GM23338 (cell line): ENCODE measurements around the gene PLEK. TPM values are rescaled to one million over a fixed set of nuclear protein-coding genes. Genes with fewer than 3 reads are reported as not detected.

Experiments
- ATAC-seq: fragments of 200-7000 bp; cut with Tn5 transposase; 3 replicates; pipeline ENCODE4 v1.9.1; 2020
- DNase-seq: peaks from one replicate; pipeline ENCODE4 v3.0.0-alpha.2; 2015; ENCODE audit warnings: low spot score
- H2AFZ ChIP-seq: fragments of 200-600 bp; sonication (generic); 2 replicates; pipeline ENCODE4 v1.8.0; 2016; ENCODE audit warnings: antibody characterized with exemption, mild to moderate bottlenecking, moderate library complexity
- H3F3A ChIP-seq: fragments of 200-600 bp; sonication (generic); replicated peaks from 2 replicates; pipeline ENCODE4 v1.8.0; 2017; ENCODE audit warnings: antibody characterized with exemption, mixed run types, low read depth
- H3K27ac ChIP-seq: fragments of 200-600 bp; sonication (generic); 2 replicates; pipeline ENCODE4 v1.6.1; 2016; ENCODE audit warnings: low read depth
- H3K27me3 ChIP-seq: fragments of 200-600 bp; sonication (generic); 2 replicates; pipeline ENCODE4 v1.8.0; 2016; ENCODE audit warnings: mild to moderate bottlenecking, mixed run types, moderate library complexity; ENCODE audit not compliant: insufficient read depth
- H3K36me3 ChIP-seq: fragments of 200-600 bp; sonication (generic); 2 replicates; pipeline ENCODE4 v1.8.0; 2016; ENCODE audit warnings: mild to moderate bottlenecking; ENCODE audit not compliant: insufficient read depth
- H3K4me1 ChIP-seq: fragments of 200-600 bp; sonication (generic); 2 replicates; pipeline ENCODE4 v1.8.0; 2016; ENCODE audit warnings: mild to moderate bottlenecking, moderate library complexity; ENCODE audit not compliant: insufficient read depth
- H3K4me2 ChIP-seq: fragments of 200-600 bp; sonication (generic); 2 replicates; pipeline ENCODE4 v1.7.1; 2017; ENCODE audit warnings: mixed run types
- H3K4me3 ChIP-seq: fragments of 200-600 bp; sonication (generic); 2 replicates; pipeline ENCODE4 v1.6.1; 2016; ENCODE audit warnings: mixed run types
- H3K79me2 ChIP-seq: fragments of 200-600 bp; sonication (generic); replicated peaks from 2 replicates; pipeline ENCODE4 v1.8.0; 2017; ENCODE audit warnings: mild to moderate bottlenecking; ENCODE audit not compliant: insufficient read depth
- H3K9me2 ChIP-seq: fragments of 200-600 bp; sonication (generic); 2 replicates; pipeline ENCODE4 v1.8.0; 2017; ENCODE audit not compliant: insufficient read depth
- H4K20me1 ChIP-seq: fragments of 200-600 bp; sonication (generic); replicated peaks from 2 replicates; pipeline ENCODE4 v1.8.0; 2017; ENCODE audit warnings: mild to moderate bottlenecking; ENCODE audit not compliant: insufficient read depth
- H3K27ac Mint-ChIP-seq: 2 replicates; pipeline ENCODE4 v1.8.0; 2020; ENCODE audit warnings: inconsistent platforms, mild to moderate bottlenecking, moderate library complexity, mixed read lengths
- H3K27me3 Mint-ChIP-seq: 3 replicates; pipeline ENCODE4 v1.8.0; 2022; ENCODE audit warnings: low read depth, mild to moderate bottlenecking, moderate library complexity, mixed read lengths, inconsistent platforms; ENCODE audit not compliant: insufficient read depth, poor library complexity
- H3K36me3 Mint-ChIP-seq: 3 replicates; pipeline ENCODE4 v1.8.0; 2021; ENCODE audit warnings: low read depth, mild to moderate bottlenecking, inconsistent platforms, moderate library complexity, mixed read lengths
- H3K4me1 Mint-ChIP-seq: 3 replicates; pipeline ENCODE4 v1.8.0; 2020; ENCODE audit warnings: mild to moderate bottlenecking, inconsistent platforms, mixed read lengths
- H3K4me3 Mint-ChIP-seq: 3 replicates; pipeline ENCODE4 v1.8.0; 2021; ENCODE audit warnings: moderate library complexity, mild to moderate bottlenecking, inconsistent platforms, mixed read lengths
- H3K9me3 Mint-ChIP-seq: 3 replicates; pipeline ENCODE4 v1.8.0; 2020; ENCODE audit warnings: moderate library complexity, mild to moderate bottlenecking, inconsistent platforms, mixed read lengths
- CREB1 ChIP-seq: fragments of 250-450 bp; sonication (Bioruptor Pico); IDR thresholded peaks from 2 replicates; pipeline ENCODE4 v1.5.0; 2020; ENCODE audit warnings: low read depth, mild to moderate bottlenecking, moderate library complexity
- CTCF ChIP-seq, 2 experiments: fragments of 200-600 bp in 1 of 2; sonication (generic) in 1 of 2; conservative IDR thresholded peaks; 2 replicates each; pipeline versions ENCODE4 v1.5.1 to v1.6.1; 2016 to 2017; ENCODE audit warnings: antibody characterized with exemption in 2 of 2, low read depth in 2 of 2, mild to moderate bottlenecking in 2 of 2, moderate library complexity in 1 of 2
- EZH2 ChIP-seq: fragments of 200-600 bp; sonication (generic); IDR thresholded peaks from one replicate; pipeline ENCODE4 v1.8.0; 2017; ENCODE audit warnings: antibody characterized with exemption, mild to moderate bottlenecking, low read depth; ENCODE audit not compliant: unreplicated experiment
- EZH2phosphoT487 ChIP-seq: fragments of 200-600 bp; sonication (generic); IDR thresholded peaks from one replicate; pipeline ENCODE4 v1.8.1; 2018; ENCODE audit warnings: antibody characterized with exemption; ENCODE audit not compliant: unreplicated experiment
- JUNB ChIP-seq: IDR thresholded peaks from one replicate; pipeline ENCODE4 v1.6.1; 2016; ENCODE audit warnings: antibody characterized with exemption; ENCODE audit not compliant: unreplicated experiment
- NANOG ChIP-seq: IDR thresholded peaks from 2 replicates; pipeline ENCODE4 v1.6.1; 2016; ENCODE audit warnings: antibody characterized with exemption, borderline replicate concordance
- POLR2AphosphoS5 ChIP-seq: IDR thresholded peaks from 2 replicates; pipeline ENCODE4 v1.6.1; 2016; ENCODE audit warnings: antibody characterized with exemption, low read depth
- REST ChIP-seq: IDR thresholded peaks from one replicate; pipeline ENCODE4 v1.6.1; 2018; ENCODE audit warnings: antibody characterized with exemption; ENCODE audit not compliant: unreplicated experiment
- STAT1 ChIP-seq: IDR thresholded peaks from one replicate; pipeline ENCODE4 v1.6.1; 2016; ENCODE audit warnings: antibody characterized with exemption; ENCODE audit not compliant: unreplicated experiment
- ZNF114 ChIP-seq: fragments of 250-450 bp; sonication (Bioruptor Pico); IDR thresholded peaks from 2 replicates; pipeline ENCODE4 v1.5.0; 2020; ENCODE audit warnings: mild to moderate bottlenecking, moderate library complexity
- ZNF331 ChIP-seq: fragments of 250-450 bp; sonication (Bioruptor Pico); IDR thresholded peaks from 2 replicates; pipeline ENCODE4 v1.5.0; 2020; ENCODE audit warnings: low read depth, mild to moderate bottlenecking, moderate library complexity
- polyA plus RNA-seq: library from polyadenylated mRNA; unstranded; fragments of >200 nt; fragmentation: Nextera tagmentation; extraction: Ambion mirVana; gene quantifications from 2 replicates; pipeline ENCODE4 v1.2.1, GENCODE V29; 2016
- total RNA-seq: library from RNA; depleted of rRNA; stranded (reverse); fragments of >200 nt; shearing (Covaris generic); gene quantifications from 2 replicates; pipeline ENCODE4 v1.2.3, GENCODE V29; 2014
- TF ChIP-seq, protein P1 (sequence below): fragments of 250-450 bp; sonication (Bioruptor Pico); IDR thresholded peaks from 2 replicates; pipeline ENCODE4 v1.5.0; 2020; ENCODE audit warnings: mild to moderate bottlenecking, moderate library complexity

Gene PLEK
- total and polyA plus RNA-seq, 2 experiments from 2014 or later: 0.06 TPM; not detected in 1

GRCh38 chr2:68333931-68334330, 31.2 kb upstream of the PLEK start:
- H3K79me2 ChIP-seq: no peaks in the 10 kb centered on the region
- peaks cover 4% of the 10 kb centered on the region for H3K4me1 ChIP-seq
- H3K27ac ChIP-seq: no peak overlapping the region
- no peak overlapping the region for H2AFZ ChIP-seq
- no peaks in the 10 kb centered on the region for H3K36me3 ChIP-seq
- Mint-ChIP-seq H3K4me3 (no peak overlapping the region), H3K4me1 (peaks cover 17% of the 10 kb centered on the region; the same call in 2 of the 3 replicates), H3K9me3 (no peaks in the 10 kb centered on the region), H3K36me3 (no peaks in the 10 kb centered on the region), H3K27me3 (no peaks in the 10 kb centered on the region), H3K27ac (no peak overlapping the region)
- DNase-seq (no peak), ATAC-seq (no peak)
- no peaks in the 10 kb centered on the region for H3F3A ChIP-seq
- no peak overlapping the region for H3K4me2 ChIP-seq
- H3K9me2 ChIP-seq: 0 out of 2 replicates have a peak, but pooled peaks cover 6% of the 10 kb centered on the region
- H3K27me3 ChIP-seq: no peaks in the 10 kb centered on the region
- no peak for TF ChIP-seq EZH2
- no peak for TF ChIP-seq REST
- TF ChIP-seq EZH2phosphoT487: no peak
- TF ChIP-seq CTCF (conservative IDR thresholded peaks at IDR 0.05; ENCODE audit: low read depth in 2 of 2): no peak
- TF ChIP-seq ZNF114 (CRISPR knock-in tag): no peak
- TF ChIP-seq ZNF331 (CRISPR knock-in tag): no peak
- no peak for TF ChIP-seq POLR2AphosphoS5
- no peak for TF ChIP-seq JUNB
- TF ChIP-seq, protein P1, sequence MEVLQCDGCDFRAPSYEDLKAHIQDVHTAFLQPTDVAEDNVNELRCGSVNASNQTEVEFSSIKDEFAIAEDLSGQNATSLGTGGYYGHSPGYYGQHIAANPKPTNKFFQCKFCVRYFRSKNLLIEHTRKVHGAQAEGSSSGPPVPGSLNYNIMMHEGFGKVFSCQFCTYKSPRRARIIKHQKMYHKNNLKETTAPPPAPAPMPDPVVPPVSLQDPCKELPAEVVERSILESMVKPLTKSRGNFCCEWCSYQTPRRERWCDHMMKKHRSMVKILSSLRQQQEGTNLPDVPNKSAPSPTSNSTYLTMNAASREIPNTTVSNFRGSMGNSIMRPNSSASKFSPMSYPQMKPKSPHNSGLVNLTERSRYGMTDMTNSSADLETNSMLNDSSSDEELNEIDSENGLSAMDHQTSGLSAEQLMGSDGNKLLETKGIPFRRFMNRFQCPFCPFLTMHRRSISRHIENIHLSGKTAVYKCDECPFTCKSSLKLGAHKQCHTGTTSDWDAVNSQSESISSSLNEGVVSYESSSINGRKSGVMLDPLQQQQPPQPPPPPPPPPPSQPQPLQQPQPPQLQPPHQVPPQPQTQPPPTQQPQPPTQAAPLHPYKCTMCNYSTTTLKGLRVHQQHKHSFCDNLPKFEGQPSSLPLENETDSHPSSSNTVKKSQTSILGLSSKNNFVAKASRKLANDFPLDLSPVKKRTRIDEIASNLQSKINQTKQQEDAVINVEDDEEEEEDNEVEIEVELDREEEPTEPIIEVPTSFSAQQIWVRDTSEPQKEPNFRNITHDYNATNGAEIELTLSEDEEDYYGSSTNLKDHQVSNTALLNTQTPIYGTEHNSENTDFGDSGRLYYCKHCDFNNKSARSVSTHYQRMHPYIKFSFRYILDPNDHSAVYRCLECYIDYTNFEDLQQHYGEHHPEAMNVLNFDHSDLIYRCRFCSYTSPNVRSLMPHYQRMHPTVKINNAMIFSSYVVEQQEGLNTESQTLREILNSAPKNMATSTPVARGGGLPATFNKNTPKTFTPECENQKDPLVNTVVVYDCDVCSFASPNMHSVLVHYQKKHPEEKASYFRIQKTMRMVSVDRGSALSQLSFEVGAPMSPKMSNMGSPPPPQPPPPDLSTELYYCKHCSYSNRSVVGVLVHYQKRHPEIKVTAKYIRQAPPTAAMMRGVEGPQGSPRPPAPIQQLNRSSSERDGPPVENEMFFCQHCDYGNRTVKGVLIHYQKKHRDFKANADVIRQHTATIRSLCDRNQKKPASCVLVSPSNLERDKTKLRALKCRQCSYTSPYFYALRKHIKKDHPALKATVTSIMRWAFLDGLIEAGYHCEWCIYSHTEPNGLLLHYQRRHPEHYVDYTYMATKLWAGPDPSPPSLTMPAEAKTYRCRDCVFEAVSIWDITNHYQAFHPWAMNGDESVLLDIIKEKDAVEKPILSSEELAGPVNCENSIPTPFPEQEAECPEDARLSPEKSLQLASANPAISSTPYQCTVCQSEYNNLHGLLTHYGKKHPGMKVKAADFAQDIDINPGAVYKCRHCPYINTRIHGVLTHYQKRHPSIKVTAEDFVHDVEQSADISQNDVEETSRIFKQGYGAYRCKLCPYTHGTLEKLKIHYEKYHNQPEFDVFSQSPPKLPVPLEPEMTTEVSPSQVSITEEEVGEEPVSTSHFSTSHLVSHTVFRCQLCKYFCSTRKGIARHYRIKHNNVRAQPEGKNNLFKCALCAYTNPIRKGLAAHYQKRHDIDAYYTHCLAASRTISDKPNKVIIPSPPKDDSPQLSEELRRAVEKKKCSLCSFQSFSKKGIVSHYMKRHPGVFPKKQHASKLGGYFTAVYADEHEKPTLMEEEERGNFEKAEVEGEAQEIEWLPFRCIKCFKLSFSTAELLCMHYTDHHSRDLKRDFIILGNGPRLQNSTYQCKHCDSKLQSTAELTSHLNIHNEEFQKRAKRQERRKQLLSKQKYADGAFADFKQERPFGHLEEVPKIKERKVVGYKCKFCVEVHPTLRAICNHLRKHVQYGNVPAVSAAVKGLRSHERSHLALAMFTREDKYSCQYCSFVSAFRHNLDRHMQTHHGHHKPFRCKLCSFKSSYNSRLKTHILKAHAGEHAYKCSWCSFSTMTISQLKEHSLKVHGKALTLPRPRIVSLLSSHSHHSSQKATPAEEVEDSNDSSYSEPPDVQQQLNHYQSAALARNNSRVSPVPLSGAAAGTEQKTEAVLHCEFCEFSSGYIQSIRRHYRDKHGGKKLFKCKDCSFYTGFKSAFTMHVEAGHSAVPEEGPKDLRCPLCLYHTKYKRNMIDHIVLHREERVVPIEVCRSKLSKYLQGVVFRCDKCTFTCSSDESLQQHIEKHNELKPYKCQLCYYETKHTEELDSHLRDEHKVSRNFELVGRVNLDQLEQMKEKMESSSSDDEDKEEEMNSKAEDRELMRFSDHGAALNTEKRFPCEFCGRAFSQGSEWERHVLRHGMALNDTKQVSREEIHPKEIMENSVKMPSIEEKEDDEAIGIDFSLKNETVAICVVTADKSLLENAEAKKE: no peak
- no peak for TF ChIP-seq NANOG
- no peak for TF ChIP-seq CREB1
- TF ChIP-seq STAT1: no peak
- H3K4me3 ChIP-seq: no peak overlapping the region
- no peaks in the 10 kb centered on the region for H4K20me1 ChIP-seq
